ENCODE data around the gene OGG1.

The OGG1 gene

DNA sequence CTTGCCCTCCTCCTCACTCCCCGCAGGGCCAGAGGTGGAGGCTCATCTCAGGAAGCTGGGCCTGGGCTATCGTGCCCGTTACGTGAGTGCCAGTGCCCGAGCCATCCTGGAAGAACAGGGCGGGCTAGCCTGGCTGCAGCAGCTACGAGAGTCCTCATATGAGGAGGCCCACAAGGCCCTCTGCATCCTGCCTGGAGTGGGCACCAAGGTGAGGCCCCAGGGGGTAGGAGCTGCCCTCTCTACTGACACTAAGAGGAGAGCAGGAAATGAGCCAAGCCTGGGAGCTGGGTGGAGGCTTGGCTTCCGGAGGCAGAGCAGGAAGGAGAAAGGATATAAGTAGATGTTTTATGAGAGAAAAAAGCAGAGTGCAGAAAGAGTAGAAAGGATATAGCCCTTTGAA is 4.9 kb downstream of the OGG1 start (continued):
- TF ChIP-seq ZNF70 (CRISPR knock-in tag; IDR thresholded peaks at IDR 0.05) = no peak
- TF ChIP-seq ZFP30 (CRISPR knock-in tag; IDR thresholded peaks at IDR 0.05) = no peak

DNA sequence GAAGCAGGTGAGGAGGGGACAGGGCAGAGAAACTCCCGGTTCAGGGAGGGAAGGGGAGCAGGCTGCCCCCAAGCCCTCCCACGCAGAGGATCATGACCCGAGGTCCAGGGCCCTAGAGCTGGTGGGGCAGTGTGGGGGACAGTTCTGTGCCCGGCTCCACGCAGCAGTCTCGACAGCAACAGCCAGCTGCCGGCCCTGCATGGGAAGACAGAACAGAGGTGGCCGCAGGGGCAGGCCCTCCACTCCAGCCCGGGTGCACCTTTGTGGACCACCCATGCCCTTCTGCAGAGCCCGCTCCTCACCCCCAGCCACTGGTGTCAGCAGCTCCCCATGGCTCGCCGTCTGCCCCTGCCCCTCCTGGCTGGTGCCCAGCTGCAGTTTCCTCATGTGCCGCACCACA is 7.7 kb downstream of the OGG1 start:
- no peak for TF ChIP-seq GLIS3 (CRISPR knock-in tag; IDR thresholded peaks at IDR 0.05)
- no peak for TF ChIP-seq ZFP3 (CRISPR knock-in tag; IDR thresholded peaks at IDR 0.05)
- TF ChIP-seq SNAI2 (CRISPR knock-in tag; IDR thresholded peaks at IDR 0.05) = no peak
- no peak for ATAC-seq

DNA sequence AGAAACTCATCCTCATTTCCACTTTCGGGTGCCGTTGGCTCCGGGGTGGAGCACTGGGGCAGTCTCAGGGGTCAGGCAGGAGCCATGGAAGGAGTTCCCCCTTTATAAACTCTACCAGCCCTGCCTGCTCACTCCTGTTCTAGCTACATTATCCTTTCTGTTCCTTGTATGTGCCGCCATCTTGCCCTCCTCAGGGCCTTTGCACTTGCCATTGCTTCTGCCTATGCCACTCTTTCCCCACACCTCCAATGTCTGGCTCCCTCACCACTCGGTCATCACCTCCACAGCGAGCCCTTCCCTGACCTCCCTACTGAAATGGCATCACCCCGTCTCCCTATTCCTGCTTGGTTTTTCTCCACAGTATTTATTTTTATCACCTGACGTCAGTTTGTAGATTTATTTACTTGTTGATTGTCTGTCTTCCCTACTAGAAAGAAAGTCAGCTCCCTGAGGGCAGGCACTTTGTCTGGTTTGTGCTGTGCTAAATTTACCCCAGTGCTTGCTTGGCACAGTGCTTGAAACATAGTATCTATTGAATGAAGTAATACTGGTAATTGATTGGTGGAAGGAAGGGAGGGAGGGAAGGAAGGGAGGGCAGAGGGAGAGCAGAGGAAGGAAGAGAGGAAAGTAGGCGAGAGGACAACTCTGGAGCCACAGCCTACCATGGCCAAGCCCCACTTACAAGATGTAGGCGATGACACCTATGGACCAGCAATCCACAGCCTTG is 11.2 kb downstream of the OGG1 start:
- TF ChIP-seq, protein P1, sequence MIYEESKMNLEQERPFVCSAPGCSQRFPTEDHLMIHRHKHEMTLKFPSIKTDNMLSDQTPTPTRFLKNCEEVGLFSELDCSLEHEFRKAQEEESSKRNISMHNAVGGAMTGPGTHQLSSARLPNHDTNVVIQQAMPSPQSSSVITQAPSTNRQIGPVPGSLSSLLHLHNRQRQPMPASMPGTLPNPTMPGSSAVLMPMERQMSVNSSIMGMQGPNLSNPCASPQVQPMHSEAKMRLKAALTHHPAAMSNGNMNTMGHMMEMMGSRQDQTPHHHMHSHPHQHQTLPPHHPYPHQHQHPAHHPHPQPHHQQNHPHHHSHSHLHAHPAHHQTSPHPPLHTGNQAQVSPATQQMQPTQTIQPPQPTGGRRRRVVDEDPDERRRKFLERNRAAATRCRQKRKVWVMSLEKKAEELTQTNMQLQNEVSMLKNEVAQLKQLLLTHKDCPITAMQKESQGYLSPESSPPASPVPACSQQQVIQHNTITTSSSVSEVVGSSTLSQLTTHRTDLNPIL (CRISPR knock-in tag; IDR thresholded peaks at IDR 0.05; ENCODE audit: low read depth) = no peak
- no peak for TF ChIP-seq ZFP30 (CRISPR knock-in tag; IDR thresholded peaks at IDR 0.05)
- no peak for TF ChIP-seq ARNTL (CRISPR knock-in tag; IDR thresholded peaks at IDR 0.05; ENCODE audit: borderline replicate concordance, low read depth)
- no peak for TF ChIP-seq RARB (CRISPR knock-in tag; IDR thresholded peaks at IDR 0.05)
- ATAC-seq = no peak

DNA sequence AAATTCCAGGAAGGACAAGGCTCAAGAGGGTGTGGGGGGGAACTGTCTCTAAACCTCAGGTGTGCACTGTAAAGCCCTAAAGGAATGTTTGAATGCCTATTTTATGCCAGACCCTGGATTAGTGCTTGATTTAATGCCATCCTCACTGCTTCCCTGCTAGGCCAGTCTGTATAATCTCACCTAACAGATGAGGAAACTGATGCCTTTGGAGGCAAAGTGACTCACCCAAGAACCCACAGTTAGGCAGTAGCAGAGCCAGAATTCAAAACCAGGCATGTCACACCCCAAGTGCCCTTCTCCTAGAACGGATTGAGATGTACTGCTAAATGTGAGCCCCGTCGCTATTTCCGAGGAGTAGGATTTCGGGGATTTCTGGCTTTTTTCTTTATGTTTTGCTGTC is 12.2 kb downstream of the OGG1 start:
- no peak; the same call in 2 of the 3 replicates for ATAC-seq

DNA sequence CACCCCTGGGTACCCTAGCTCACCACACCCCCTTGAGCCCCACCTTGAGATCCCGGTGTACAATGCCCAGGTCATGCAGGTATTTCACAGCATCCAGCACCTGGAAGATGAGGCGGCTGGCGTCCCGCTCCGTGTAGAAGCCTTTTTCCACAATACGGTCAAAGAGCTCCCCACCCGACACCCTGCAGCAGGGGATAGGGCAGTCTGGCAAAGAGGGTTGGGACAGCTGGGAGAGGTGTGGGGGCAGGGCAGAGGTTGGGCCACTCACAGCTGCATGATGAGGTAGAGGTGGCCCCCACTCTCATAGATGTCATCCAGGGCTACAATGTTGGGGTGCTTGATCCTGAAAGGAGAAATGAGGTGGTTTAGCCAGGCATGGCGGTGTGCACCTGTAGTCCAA is 13.1 kb downstream of the OGG1 start:
- TF ChIP-seq, protein P2, sequence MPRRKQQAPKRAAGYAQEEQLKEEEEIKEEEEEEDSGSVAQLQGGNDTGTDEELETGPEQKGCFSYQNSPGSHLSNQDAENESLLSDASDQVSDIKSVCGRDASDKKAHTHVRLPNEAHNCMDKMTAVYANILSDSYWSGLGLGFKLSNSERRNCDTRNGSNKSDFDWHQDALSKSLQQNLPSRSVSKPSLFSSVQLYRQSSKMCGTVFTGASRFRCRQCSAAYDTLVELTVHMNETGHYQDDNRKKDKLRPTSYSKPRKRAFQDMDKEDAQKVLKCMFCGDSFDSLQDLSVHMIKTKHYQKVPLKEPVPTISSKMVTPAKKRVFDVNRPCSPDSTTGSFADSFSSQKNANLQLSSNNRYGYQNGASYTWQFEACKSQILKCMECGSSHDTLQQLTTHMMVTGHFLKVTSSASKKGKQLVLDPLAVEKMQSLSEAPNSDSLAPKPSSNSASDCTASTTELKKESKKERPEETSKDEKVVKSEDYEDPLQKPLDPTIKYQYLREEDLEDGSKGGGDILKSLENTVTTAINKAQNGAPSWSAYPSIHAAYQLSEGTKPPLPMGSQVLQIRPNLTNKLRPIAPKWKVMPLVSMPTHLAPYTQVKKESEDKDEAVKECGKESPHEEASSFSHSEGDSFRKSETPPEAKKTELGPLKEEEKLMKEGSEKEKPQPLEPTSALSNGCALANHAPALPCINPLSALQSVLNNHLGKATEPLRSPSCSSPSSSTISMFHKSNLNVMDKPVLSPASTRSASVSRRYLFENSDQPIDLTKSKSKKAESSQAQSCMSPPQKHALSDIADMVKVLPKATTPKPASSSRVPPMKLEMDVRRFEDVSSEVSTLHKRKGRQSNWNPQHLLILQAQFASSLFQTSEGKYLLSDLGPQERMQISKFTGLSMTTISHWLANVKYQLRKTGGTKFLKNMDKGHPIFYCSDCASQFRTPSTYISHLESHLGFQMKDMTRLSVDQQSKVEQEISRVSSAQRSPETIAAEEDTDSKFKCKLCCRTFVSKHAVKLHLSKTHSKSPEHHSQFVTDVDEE (CRISPR knock-in tag; IDR thresholded peaks at IDR 0.05) = no peak
- TF ChIP-seq ZFP30 (CRISPR knock-in tag; IDR thresholded peaks at IDR 0.05) (no peak), ZNF565 (CRISPR knock-in tag; conservative IDR thresholded peaks at IDR 0.05; ENCODE audit: low read depth) (no peak), GLIS3 (CRISPR knock-in tag; IDR thresholded peaks at IDR 0.05) (no peak), TOX (CRISPR knock-in tag; IDR thresholded peaks at IDR 0.05; ENCODE audit: borderline replicate concordance) (no peak)
- TF ChIP-seq, protein P3, sequence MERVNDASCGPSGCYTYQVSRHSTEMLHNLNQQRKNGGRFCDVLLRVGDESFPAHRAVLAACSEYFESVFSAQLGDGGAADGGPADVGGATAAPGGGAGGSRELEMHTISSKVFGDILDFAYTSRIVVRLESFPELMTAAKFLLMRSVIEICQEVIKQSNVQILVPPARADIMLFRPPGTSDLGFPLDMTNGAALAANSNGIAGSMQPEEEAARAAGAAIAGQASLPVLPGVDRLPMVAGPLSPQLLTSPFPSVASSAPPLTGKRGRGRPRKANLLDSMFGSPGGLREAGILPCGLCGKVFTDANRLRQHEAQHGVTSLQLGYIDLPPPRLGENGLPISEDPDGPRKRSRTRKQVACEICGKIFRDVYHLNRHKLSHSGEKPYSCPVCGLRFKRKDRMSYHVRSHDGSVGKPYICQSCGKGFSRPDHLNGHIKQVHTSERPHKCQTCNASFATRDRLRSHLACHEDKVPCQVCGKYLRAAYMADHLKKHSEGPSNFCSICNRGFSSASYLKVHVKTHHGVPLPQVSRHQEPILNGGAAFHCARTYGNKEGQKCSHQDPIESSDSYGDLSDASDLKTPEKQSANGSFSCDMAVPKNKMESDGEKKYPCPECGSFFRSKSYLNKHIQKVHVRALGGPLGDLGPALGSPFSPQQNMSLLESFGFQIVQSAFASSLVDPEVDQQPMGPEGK (CRISPR knock-in tag; IDR thresholded peaks at IDR 0.05; ENCODE audit: borderline replicate concordance) = no peak
- ATAC-seq = no peak

More for the DNA sequence above, 12.2 kb downstream of the OGG1 start:
- no peak for TF ChIP-seq OSR1 (CRISPR knock-in tag; IDR thresholded peaks at IDR 0.05)
- TF ChIP-seq, protein P4, sequence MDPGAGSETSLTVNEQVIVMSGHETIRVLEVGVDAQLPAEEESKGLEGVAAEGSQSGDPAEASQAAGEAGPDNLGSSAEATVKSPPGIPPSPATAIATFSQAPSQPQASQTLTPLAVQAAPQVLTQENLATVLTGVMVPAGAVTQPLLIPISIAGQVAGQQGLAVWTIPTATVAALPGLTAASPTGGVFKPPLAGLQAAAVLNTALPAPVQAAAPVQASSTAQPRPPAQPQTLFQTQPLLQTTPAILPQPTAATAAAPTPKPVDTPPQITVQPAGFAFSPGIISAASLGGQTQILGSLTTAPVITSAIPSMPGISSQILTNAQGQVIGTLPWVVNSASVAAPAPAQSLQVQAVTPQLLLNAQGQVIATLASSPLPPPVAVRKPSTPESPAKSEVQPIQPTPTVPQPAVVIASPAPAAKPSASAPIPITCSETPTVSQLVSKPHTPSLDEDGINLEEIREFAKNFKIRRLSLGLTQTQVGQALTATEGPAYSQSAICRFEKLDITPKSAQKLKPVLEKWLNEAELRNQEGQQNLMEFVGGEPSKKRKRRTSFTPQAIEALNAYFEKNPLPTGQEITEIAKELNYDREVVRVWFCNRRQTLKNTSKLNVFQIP (CRISPR knock-in tag; IDR thresholded peaks at IDR 0.05; ENCODE audit: borderline replicate concordance, low read depth) = no peak
- no peak for TF ChIP-seq RARB (CRISPR knock-in tag; IDR thresholded peaks at IDR 0.05)
- TF ChIP-seq, protein P1 (CRISPR knock-in tag; IDR thresholded peaks at IDR 0.05; ENCODE audit: low read depth) = no peak
- no peak for TF ChIP-seq ZNF8 (CRISPR knock-in tag; IDR thresholded peaks at IDR 0.05)
- TF ChIP-seq GLIS3 (CRISPR knock-in tag; IDR thresholded peaks at IDR 0.05) = no peak
- no peak for TF ChIP-seq ZC3H10 (CRISPR knock-in tag; IDR thresholded peaks at IDR 0.05)
- TF ChIP-seq CSDC2 (CRISPR knock-in tag; IDR thresholded peaks at IDR 0.05) = no peak
- TF ChIP-seq BACH2 (CRISPR knock-in tag; IDR thresholded peaks at IDR 0.05; ENCODE audit: borderline replicate concordance) = no peak
- TF ChIP-seq, protein P2 (CRISPR knock-in tag; IDR thresholded peaks at IDR 0.05) = no peak
- TF ChIP-seq, protein P5, sequence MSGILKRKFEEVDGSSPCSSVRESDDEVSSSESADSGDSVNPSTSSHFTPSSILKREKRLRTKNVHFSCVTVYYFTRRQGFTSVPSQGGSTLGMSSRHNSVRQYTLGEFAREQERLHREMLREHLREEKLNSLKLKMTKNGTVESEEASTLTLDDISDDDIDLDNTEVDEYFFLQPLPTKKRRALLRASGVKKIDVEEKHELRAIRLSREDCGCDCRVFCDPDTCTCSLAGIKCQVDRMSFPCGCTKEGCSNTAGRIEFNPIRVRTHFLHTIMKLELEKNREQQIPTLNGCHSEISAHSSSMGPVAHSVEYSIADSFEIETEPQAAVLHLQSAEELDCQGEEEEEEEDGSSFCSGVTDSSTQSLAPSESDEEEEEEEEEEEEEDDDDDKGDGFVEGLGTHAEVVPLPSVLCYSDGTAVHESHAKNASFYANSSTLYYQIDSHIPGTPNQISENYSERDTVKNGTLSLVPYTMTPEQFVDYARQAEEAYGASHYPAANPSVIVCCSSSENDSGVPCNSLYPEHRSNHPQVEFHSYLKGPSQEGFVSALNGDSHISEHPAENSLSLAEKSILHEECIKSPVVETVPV (CRISPR knock-in tag; IDR thresholded peaks at IDR 0.05) = no peak
